Osteocyte (in vitro differentiated cells): ENCODE measurements around the gene CYFIP2. TPM values are rescaled to one million over a fixed set of nuclear protein-coding genes. Genes with fewer than 3 reads are reported as not detected.
"Not testable (repeated sequence)": the region's sequence is repeated elsewhere in the genome, so short reads cannot be mapped to it uniquely, and the experiment has no call there.

ENCODE experiments used
- DNase-seq: peaks from one replicate; pipeline ENCODE4 v3.0.0; 2021; ENCODE audit warnings: mixed read lengths; ENCODE audit not compliant: unreplicated experiment; ENCODE audit errors: extremely low spot score
- H3K27ac Mint-ChIP-seq: one replicate; pipeline ENCODE4 v1.8.0; 2021; ENCODE audit warnings: mild to moderate bottlenecking, mixed read lengths; ENCODE audit not compliant: unreplicated experiment
- H3K27me3 Mint-ChIP-seq: one replicate; pipeline ENCODE4 v1.8.0; 2021; ENCODE audit warnings: mixed read lengths; ENCODE audit not compliant: unreplicated experiment
- H3K36me3 Mint-ChIP-seq: one replicate; pipeline ENCODE4 v1.8.0; 2021; ENCODE audit warnings: mixed read lengths; ENCODE audit not compliant: unreplicated experiment
- H3K4me1 Mint-ChIP-seq: one replicate; pipeline ENCODE4 v1.8.0; 2021; ENCODE audit warnings: mixed read lengths; ENCODE audit not compliant: unreplicated experiment
- H3K4me3 Mint-ChIP-seq: one replicate; pipeline ENCODE4 v1.8.0; 2021; ENCODE audit warnings: mild to moderate bottlenecking, moderate library complexity, mixed read lengths; ENCODE audit not compliant: unreplicated experiment
- H3K9me3 Mint-ChIP-seq: one replicate; pipeline ENCODE4 v1.8.0; 2021; ENCODE audit warnings: mixed read lengths; ENCODE audit not compliant: unreplicated experiment
- CTCF ChIP-seq: fragments of 200-600 bp; sonication (generic); IDR thresholded peaks from 2 replicates; pipeline ENCODE4 v1.5.0; 2021; ENCODE audit warnings: antibody characterized with exemption, mild to moderate bottlenecking, moderate library complexity
- total RNA-seq: library from RNA; stranded (reverse); gene quantifications from 2 replicates; pipeline ENCODE4 v1.2.1, GENCODE V29; 2021

Gene CYFIP2
- total RNA-seq, 1 donor from 2014 or later = 26.4 TPM

GRCh38 chr5:157400741-157401495 is 135.0 kb downstream of the CYFIP2 start:
- Mint-ChIP-seq H3K4me3 (no peak overlapping the region), H3K36me3 (peaks cover 9% of the 10 kb centered on the region), H3K27me3 (no peaks in the 10 kb centered on the region), H3K9me3 (peaks cover 31% of the 10 kb centered on the region), H3K27ac (no peak overlapping the region), H3K4me1 (peaks cover 24% of the 10 kb centered on the region)
- DNase-seq = no peak
- TF ChIP-seq CTCF = no peak

- DNase-seq = no peak
- Mint-ChIP-seq H3K4me3 (no peak overlapping the region), H3K27me3 (no peaks in the 10 kb centered on the region), H3K9me3 (peaks cover 27% of the 10 kb centered on the region), H3K4me1 (peaks cover 1% of the 10 kb centered on the region), H3K36me3 (no peaks in the 10 kb centered on the region), H3K27ac (no peak overlapping the region)
- no peak for TF ChIP-seq CTCF
Observed at GRCh38 chr5:157415838-157416237, 149.9 kb downstream of the CYFIP2 start.

DNA sequence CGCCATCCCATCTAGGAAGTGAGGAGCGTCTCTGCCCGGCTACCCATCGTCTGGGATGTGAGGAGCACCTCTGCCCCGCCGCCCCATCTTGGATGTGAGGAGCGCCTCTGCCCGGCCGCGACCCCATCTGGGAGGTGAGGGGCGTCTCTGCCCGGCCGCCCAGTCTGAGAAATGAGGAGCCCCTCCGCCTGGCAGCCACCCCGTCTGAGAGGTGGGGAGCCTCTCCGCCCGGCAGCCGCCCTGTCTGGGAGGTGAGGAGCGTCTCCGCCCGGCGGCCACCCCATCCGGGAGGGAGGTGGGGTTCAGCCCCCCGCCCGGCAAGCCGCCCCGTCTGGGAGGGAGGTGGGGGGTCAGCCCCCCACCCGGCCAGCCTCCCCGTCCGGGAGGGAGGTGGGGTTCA is 153.6 kb downstream of the CYFIP2 start:
- not testable (repeated sequence) for DNase-seq, H3K27ac Mint-ChIP-seq, H3K27me3 Mint-ChIP-seq, H3K4me3 Mint-ChIP-seq, H3K4me1 Mint-ChIP-seq, H3K36me3 Mint-ChIP-seq
- peaks cover 15% of the 10 kb centered on the region for H3K9me3 Mint-ChIP-seq

- DNase-seq, H3K36me3 Mint-ChIP-seq, H3K27me3 Mint-ChIP-seq, H3K9me3 Mint-ChIP-seq, H3K4me3 Mint-ChIP-seq, H3K4me1 Mint-ChIP-seq, H3K27ac Mint-ChIP-seq: not testable (repeated sequence)
Observed at GRCh38 chr5:157429920-157430319, 164.0 kb downstream of the CYFIP2 start.

GRCh38 chr5:157431544-157432200 is 165.7 kb downstream of the CYFIP2 start:
- DNase-seq = no peak
- Mint-ChIP-seq H3K4me3 (no peak overlapping the region), H3K27me3 (no peaks in the 10 kb centered on the region), H3K27ac (no peak overlapping the region), H3K9me3 (peaks cover 12% of the 10 kb centered on the region), H3K4me1 (peaks cover 6% of the 10 kb centered on the region), H3K36me3 (peaks cover 3% of the 10 kb centered on the region)
- TF ChIP-seq CTCF = peak; percentile 66

DNA sequence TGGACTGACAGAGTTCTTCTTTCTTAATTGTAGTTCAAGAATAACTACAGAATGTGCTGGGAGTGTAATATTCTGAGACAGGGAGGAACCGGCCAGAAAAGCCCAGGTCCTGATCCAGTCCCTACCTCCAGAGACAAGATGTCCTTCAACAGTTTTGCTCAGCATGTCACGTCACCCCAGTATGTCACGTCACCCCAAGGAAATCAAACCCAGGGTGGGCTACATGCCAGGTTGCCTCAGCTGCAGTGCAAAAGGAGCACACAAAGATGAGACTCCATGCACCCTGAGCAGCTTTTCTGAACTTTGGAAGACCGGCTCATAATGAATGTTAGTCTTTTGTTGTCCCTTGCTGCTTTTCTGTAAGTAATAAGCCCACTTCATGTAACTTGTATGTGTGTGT is 168.2 kb downstream of the CYFIP2 start:
- peaks cover 6% of the 10 kb centered on the region for H3K4me1 Mint-ChIP-seq
- no peaks in the 10 kb centered on the region for H3K27me3 Mint-ChIP-seq
- TF ChIP-seq CTCF = no peak
- H3K36me3 Mint-ChIP-seq = peaks cover 3% of the 10 kb centered on the region
- no peak overlapping the region for H3K27ac Mint-ChIP-seq
- H3K4me3 Mint-ChIP-seq = no peak overlapping the region
- peaks cover 7% of the 10 kb centered on the region for H3K9me3 Mint-ChIP-seq
- no peak for DNase-seq
